H9 (cell line): ENCODE data around the gene UBE2E1. TPM values are rescaled to one million over a fixed set of nuclear protein-coding genes. Genes with fewer than 3 reads are reported as not detected.

ENCODE experiments used
- DNase-seq: peaks from one replicate; pipeline ENCODE4 v3.0.0-alpha.2; 2017
- H2AFZ ChIP-seq: one replicate; pipeline ENCODE4 v1.6.1; 2013; ENCODE audit warnings: mild to moderate bottlenecking, low read length, control low read depth, moderate library complexity
- H2AK5ac ChIP-seq: 2 replicates; pipeline ENCODE4 v1.6.1; 2013; ENCODE audit warnings: low read length, control low read depth, mixed read lengths; ENCODE audit not compliant: insufficient read length
- H2BK120ac ChIP-seq: one replicate; pipeline ENCODE4 v1.6.1; 2013; ENCODE audit warnings: low read depth, mild to moderate bottlenecking, low read length, control low read depth, inconsistent platforms; ENCODE audit not compliant: poor library complexity, severe bottlenecking
- H2BK12ac ChIP-seq: 2 replicates; pipeline ENCODE4 v1.6.1; 2013; ENCODE audit warnings: low read length, control low read depth, mixed read lengths, low read depth; ENCODE audit not compliant: insufficient read length
- H2BK15ac ChIP-seq: 2 replicates; pipeline ENCODE4 v1.6.1; 2013; ENCODE audit warnings: low read depth, low read length, control low read depth
- H2BK20ac ChIP-seq: one replicate; pipeline ENCODE4 v1.6.1; 2013; ENCODE audit warnings: low read depth, mild to moderate bottlenecking, low read length, control low read depth, inconsistent platforms; ENCODE audit not compliant: poor library complexity, severe bottlenecking
- H2BK5ac ChIP-seq: 2 replicates; pipeline ENCODE4 v1.6.1; 2013; ENCODE audit warnings: low read length, control low read depth, mixed read lengths; ENCODE audit not compliant: insufficient read length
- H3K14ac ChIP-seq: 2 replicates; pipeline ENCODE4 v1.6.1; 2013; ENCODE audit warnings: low read length, control low read depth; ENCODE audit not compliant: insufficient read depth
- H3K18ac ChIP-seq: 2 replicates; pipeline ENCODE4 v1.6.1; 2013; ENCODE audit warnings: low read depth, mild to moderate bottlenecking, mixed read lengths, low read length, control low read depth; ENCODE audit not compliant: insufficient read length
- H3K23ac ChIP-seq: 2 replicates; pipeline ENCODE4 v1.6.1; 2013; ENCODE audit warnings: low read length, control low read depth, mixed read lengths, low read depth; ENCODE audit not compliant: insufficient read length
- H3K23me2 ChIP-seq: 2 replicates; pipeline ENCODE4 v1.6.1; 2013; ENCODE audit warnings: low read depth, mild to moderate bottlenecking, mixed read lengths, low read length, control low read depth; ENCODE audit not compliant: insufficient read length, poor library complexity, severe bottlenecking
- H3K27ac ChIP-seq: 2 replicates; pipeline ENCODE4 v1.5.1; 2013; ENCODE audit warnings: low read length, control low read depth, mixed read lengths, low read depth; ENCODE audit not compliant: insufficient read length
- H3K27me3 ChIP-seq: 2 replicates; pipeline ENCODE4 v1.6.1; 2013; ENCODE audit warnings: low read length, control low read depth, inconsistent platforms; ENCODE audit not compliant: insufficient read depth
- H3K4ac ChIP-seq: 2 replicates; pipeline ENCODE4 v1.6.1; 2013; ENCODE audit warnings: low read depth, mild to moderate bottlenecking, control low read depth, inconsistent platforms, low read length, moderate library complexity
- H3K4me1 ChIP-seq: 2 replicates; pipeline ENCODE4 v1.6.1; 2013; ENCODE audit warnings: low read length, control low read depth, inconsistent platforms; ENCODE audit not compliant: insufficient read depth
- H3K4me2 ChIP-seq: 2 replicates; pipeline ENCODE4 v1.6.1; 2013; ENCODE audit warnings: low read length, control low read depth, mixed read lengths; ENCODE audit not compliant: insufficient read length, insufficient read depth
- H3K56ac ChIP-seq: 2 replicates; pipeline ENCODE4 v1.6.1; 2013; ENCODE audit warnings: low read depth, mild to moderate bottlenecking, mixed read lengths, low read length, control low read depth; ENCODE audit not compliant: insufficient read length
- H3K79me1 ChIP-seq: 2 replicates; pipeline ENCODE4 v1.6.1; 2013; ENCODE audit warnings: low read depth, mild to moderate bottlenecking, moderate library complexity, low read length, control low read depth, inconsistent platforms; ENCODE audit not compliant: insufficient read depth, poor library complexity, severe bottlenecking
- H3K79me2 ChIP-seq: 2 replicates; pipeline ENCODE4 v1.6.1; 2013; ENCODE audit warnings: low read length, control low read depth, inconsistent platforms; ENCODE audit not compliant: insufficient read depth
- H3K9ac ChIP-seq: 2 replicates; pipeline ENCODE4 v1.6.1; 2013; ENCODE audit warnings: low read length, control low read depth, mixed read lengths; ENCODE audit not compliant: insufficient read length; ENCODE audit errors: extremely low read depth
- H3K9me3 ChIP-seq: one replicate; pipeline ENCODE4 v1.6.1; 2013; ENCODE audit warnings: low read depth, low read length, inconsistent platforms; ENCODE audit not compliant: control insufficient read depth
- H3T11ph ChIP-seq: one replicate; pipeline ENCODE4 v1.6.1; 2013; ENCODE audit warnings: mild to moderate bottlenecking, low read length, control low read depth, inconsistent platforms
- H4K20me1 ChIP-seq: one replicate; pipeline ENCODE4 v1.6.1; 2013; ENCODE audit not compliant: control insufficient read depth, insufficient read length, insufficient read depth
- H4K5ac ChIP-seq: 2 replicates; pipeline ENCODE4 v1.6.1; 2013; ENCODE audit warnings: low read depth, mild to moderate bottlenecking, mixed read lengths, low read length, control low read depth; ENCODE audit not compliant: insufficient read length
- H4K8ac ChIP-seq: replicated peaks from 2 replicates; pipeline ENCODE4 v1.6.1; 2013; ENCODE audit warnings: low read length, control low read depth, mixed read lengths, low read depth; ENCODE audit not compliant: insufficient read length
- H4K91ac ChIP-seq: 2 replicates; pipeline ENCODE4 v1.6.1; 2013; ENCODE audit warnings: low read depth, mild to moderate bottlenecking, moderate library complexity, mixed read lengths, low read length, control low read depth; ENCODE audit not compliant: insufficient read length
- H3K27ac Mint-ChIP-seq, 3 experiments: 2 replicates in 2 of 3; 3 replicates in 1 of 3; pipeline ENCODE4 v1.8.0; 2020 to 2021; ENCODE audit warnings: mixed read lengths in 3 of 3, mild to moderate bottlenecking in 1 of 3, moderate library complexity in 1 of 3
- H3K27me3 Mint-ChIP-seq: 2 replicates; pipeline ENCODE4 v1.8.0; 2021; ENCODE audit warnings: low read depth, mild to moderate bottlenecking, moderate library complexity, mixed read lengths
- H3K36me3 Mint-ChIP-seq, 3 experiments: 2 replicates in 2 of 3; 3 replicates in 1 of 3; pipeline ENCODE4 v1.8.0; 2020 to 2021; ENCODE audit warnings: low read depth in 3 of 3, mixed read lengths in 3 of 3; ENCODE audit not compliant: insufficient read depth in 1 of 3
- H3K4me1 Mint-ChIP-seq, 2 experiments: 2 replicates each; pipeline ENCODE4 v1.8.0; 2020; ENCODE audit warnings: mixed read lengths in 2 of 2
- H3K4me3 Mint-ChIP-seq, 2 experiments: 2 replicates in 1 of 2; 3 replicates in 1 of 2; pipeline ENCODE4 v1.8.0; 2020 to 2021; ENCODE audit warnings: mild to moderate bottlenecking in 2 of 2, mixed read lengths in 2 of 2, moderate library complexity in 1 of 2
- H3K9me3 Mint-ChIP-seq, 2 experiments: 2 replicates in 1 of 2; 3 replicates in 1 of 2; pipeline ENCODE4 v1.8.0; 2020; ENCODE audit warnings: mild to moderate bottlenecking in 2 of 2, mixed read lengths in 2 of 2, moderate library complexity in 1 of 2
- CTCF ChIP-seq: fragments of 200-600 bp; sonication (generic); conservative IDR thresholded peaks from 3 replicates; pipeline ENCODE4 v1.8.0; 2021; ENCODE audit warnings: antibody characterized with exemption, mild to moderate bottlenecking
- WGBS: extraction: QIAGEN DNeasy Blood & Tissue Kit; methylation state at CpG from one replicate; pipeline ENCODE4 v1.1.7; 2013; ENCODE audit warnings: missing lambda C conversion rate, low lambda C conversion rate, mixed read lengths; ENCODE audit not compliant: insufficient read length; ENCODE audit errors: extremely low coverage; 5-methylcytosine and 5-hydroxymethylcytosine counted together
- total RNA-seq: library from RNA; stranded (reverse); gene quantifications from 2 replicates; pipeline ENCODE4 v1.2.1, GENCODE V29; 2021

The UBE2E1 gene
- total RNA-seq, 1 experiment from 2014 or later: 142 TPM

GRCh38 chr3:23928524-23928923 lies 122.8 kb downstream of the UBE2E1 start:
- H2BK5ac ChIP-seq: no peak overlapping the region
- no peak overlapping the region for H3K18ac ChIP-seq
- H2BK20ac ChIP-seq: no peak overlapping the region
- H3K4me1 Mint-ChIP-seq: peaks cover 10 to 11% of the 10 kb centered on the region in 2 experiments
- H3K4me2 ChIP-seq: no peak overlapping the region
- TF ChIP-seq CTCF: no peak
- no CpG with 5 or more reads among the region's 8 CpGs for WGBS
- no peaks in the 10 kb centered on the region for H4K20me1 ChIP-seq
- H3K9me3 Mint-ChIP-seq: no peaks in the 10 kb centered on the region
- no peak overlapping the region for H3K14ac ChIP-seq
- no peak overlapping the region for H2BK15ac ChIP-seq
- no peak overlapping the region for H4K8ac ChIP-seq
- H3K27ac ChIP-seq: no peak overlapping the region
- H3K27ac Mint-ChIP-seq: no peak overlapping the region
- H3K79me2 ChIP-seq: no peaks in the 10 kb centered on the region
- no peaks in the 10 kb centered on the region for H3K36me3 Mint-ChIP-seq
- no peaks in the 10 kb centered on the region for H3K23me2 ChIP-seq
- no peaks in the 10 kb centered on the region for H3K9me3 ChIP-seq
- no peaks in the 10 kb centered on the region for H3K79me1 ChIP-seq
- H2AFZ ChIP-seq: no peak overlapping the region
- H2AK5ac ChIP-seq: no peak overlapping the region
- no peak for DNase-seq
- no peak overlapping the region for H4K5ac ChIP-seq
- no peaks in the 10 kb centered on the region; the same call in 1 of the 2 replicates for H3K4me1 ChIP-seq
- no peak overlapping the region for H4K91ac ChIP-seq
- no peak overlapping the region for H2BK120ac ChIP-seq
- no peak overlapping the region for H3K23ac ChIP-seq
- H3K9ac ChIP-seq: no peak overlapping the region
- no peaks in the 10 kb centered on the region for H3K27me3 Mint-ChIP-seq
- H3K56ac ChIP-seq: no peak overlapping the region
- H3T11ph ChIP-seq: no peak overlapping the region
- H3K27me3 ChIP-seq: no peaks in the 10 kb centered on the region
- no peak overlapping the region for H3K4me3 Mint-ChIP-seq
- H3K4ac ChIP-seq: no peak overlapping the region
- H2BK12ac ChIP-seq: no peak overlapping the region
